Endothelial cell of umbilical vein (primary cell): ENCODE measurements around the gene HLA-B. TPM values are rescaled to one million over a fixed set of nuclear protein-coding genes. Genes with fewer than 3 reads are reported as not detected.

ENCODE experiments used
- BruUV-seq: library from RNA; stranded (reverse); fragments of 400-500 nt; replicated peaks from 2 replicates; lab custom pipeline; 2021; lab: Mats Ljungman, UMichigan
- CTCF ChIA-PET: fragments of 300-600, 350-600 bp; sonication (Branson Sonifier 250); formaldehyde crosslinking; loops from one replicate; lab custom pipeline; 2021; ENCODE audit warnings: antibody characterized with exemption, inconsistent platforms; lab: Charles Lee
- POLR2A ChIA-PET: fragments of 300-600, 350-600 bp; sonication (Branson Sonifier 250); formaldehyde crosslinking; loops from one replicate; lab custom pipeline; 2021; ENCODE audit warnings: antibody characterized with exemption, inconsistent platforms; lab: Charles Lee
- DNase-seq: peaks from one replicate; pipeline ENCODE4 v3.0.0-alpha.2; 2011; ENCODE audit warnings: low read depth, low spot score
- FAIRE-seq: peaks from 2 replicates; lab custom pipeline; 2011; peaks lifted over from hg19 to GRCh38; lab: Jason Lieb, UNC
- H2AFZ ChIP-seq: 2 replicates; pipeline ENCODE4 v1.6.0; 2012; ENCODE audit warnings: low read depth, low read length, control low read depth, inconsistent platforms
- H3K27ac ChIP-seq: 2 replicates; pipeline ENCODE4 v1.5.1; 2011; ENCODE audit warnings: low read depth, mild to moderate bottlenecking, control low read depth, low read length, moderate library complexity; ENCODE audit not compliant: insufficient read depth
- H3K27me3 ChIP-seq, 2 experiments: 2 replicates each; pipeline versions ENCODE4 v1.6.0 to v1.6.1; 2011; ENCODE audit warnings: low read length in 2 of 2, mixed read lengths in 1 of 2; ENCODE audit not compliant: control insufficient read depth in 2 of 2, insufficient read depth in 2 of 2
- H3K36me3 ChIP-seq, 2 experiments: 2 replicates in 1 of 2; 3 replicates in 1 of 2; pipeline ENCODE4 v1.5.1; 2011; ENCODE audit warnings: low read length in 2 of 2, mild to moderate bottlenecking in 1 of 2, moderate library complexity in 1 of 2; ENCODE audit not compliant: control insufficient read depth in 2 of 2, insufficient read depth in 2 of 2; ENCODE audit errors: extremely low read depth in 1 of 2
- H3K4me1 ChIP-seq: 3 replicates; pipeline ENCODE4 v1.5.1; 2011; ENCODE audit warnings: mild to moderate bottlenecking, low read length; ENCODE audit not compliant: control insufficient read depth, insufficient read depth; ENCODE audit errors: extremely low read depth
- H3K4me2 ChIP-seq: 2 replicates; pipeline ENCODE4 v1.6.1; 2011; ENCODE audit warnings: low read length, control low read depth, mixed read lengths; ENCODE audit not compliant: insufficient read depth
- H3K4me3 ChIP-seq, 3 experiments: fragments of 200-600 bp in 1 of 3; sonication (generic), shearing (Covaris generic) in 1 of 3; replicated peaks in 1 of 3; 2 replicates each; pipeline ENCODE4 v1.5.1; 2011 to 2016; ENCODE audit warnings: control low read depth in 3 of 3, low read length in 3 of 3, mild to moderate bottlenecking in 2 of 3, inconsistent platforms in 1 of 3, low read depth in 1 of 3, moderate library complexity in 1 of 3; ENCODE audit not compliant: insufficient read depth in 1 of 3
- H3K79me2 ChIP-seq: 2 replicates; pipeline ENCODE4 v1.6.0; 2012; ENCODE audit warnings: low read length, inconsistent platforms; ENCODE audit not compliant: control insufficient read depth, insufficient read depth
- H3K9ac ChIP-seq: replicated peaks from 2 replicates; pipeline ENCODE3; 2011; ENCODE audit warnings: low read length, control low read depth; ENCODE audit not compliant: insufficient read depth; ENCODE audit errors: extremely low read depth
- H3K9me1 ChIP-seq: replicated peaks from 3 replicates; pipeline ENCODE4 v1.6.0; 2011; ENCODE audit warnings: mild to moderate bottlenecking, low read length; ENCODE audit not compliant: control insufficient read depth, insufficient read depth; ENCODE audit errors: extremely low read depth
- H3K9me3 ChIP-seq: replicated peaks from 2 replicates; pipeline ENCODE4 v1.5.1; 2012; ENCODE audit warnings: low read length, inconsistent platforms; ENCODE audit not compliant: control insufficient read depth, insufficient read depth
- H4K20me1 ChIP-seq: replicated peaks from 2 replicates; pipeline ENCODE3; 2011; ENCODE audit warnings: mild to moderate bottlenecking, low read length; ENCODE audit not compliant: control insufficient read depth, insufficient read depth; ENCODE audit errors: extremely low read depth
- CTCF ChIP-seq, 2 donors: IDR thresholded peaks; 1 replicate in 1 of 2; 2 replicates in 1 of 2; pipeline ENCODE4 v1.5.1; 2011; ENCODE audit warnings: low read length in 2 of 2, mild to moderate bottlenecking in 2 of 2, moderate library complexity in 2 of 2, control low read depth in 1 of 2, inconsistent platforms in 1 of 2, low read depth in 1 of 2; ENCODE audit not compliant: insufficient read depth in 1 of 2; ENCODE audit errors: extremely low read depth in 1 of 2
- EZH2 ChIP-seq: IDR thresholded peaks from 2 replicates; pipeline ENCODE4 v1.6.1; 2012; ENCODE audit warnings: borderline replicate concordance, low read depth, mild to moderate bottlenecking, moderate library complexity, low read length, inconsistent platforms; ENCODE audit not compliant: severe bottlenecking
- FOS ChIP-seq: IDR thresholded peaks from 2 replicates; pipeline ENCODE4 v1.6.1; 2011; ENCODE audit warnings: mild to moderate bottlenecking, low read length, moderate library complexity, borderline replicate concordance; ENCODE audit not compliant: insufficient read depth
- GATA2 ChIP-seq: IDR thresholded peaks from 2 replicates; pipeline ENCODE4 v1.7.0; 2011; ENCODE audit warnings: low read depth, mild to moderate bottlenecking, moderate library complexity, mixed read lengths, low read length; ENCODE audit not compliant: insufficient read length, insufficient read depth
- JUN ChIP-seq: IDR thresholded peaks from 2 replicates; pipeline ENCODE4 v1.6.1; 2011; ENCODE audit warnings: borderline replicate concordance, low read depth; ENCODE audit not compliant: insufficient read length, insufficient read depth
- MAX ChIP-seq: IDR thresholded peaks from 2 replicates; pipeline ENCODE4 v1.6.1; 2011; ENCODE audit not compliant: insufficient read depth, insufficient read length
- MYC ChIP-seq: IDR thresholded peaks from one replicate; pipeline ENCODE4 v1.6.1; 2011; ENCODE audit warnings: mild to moderate bottlenecking, low read depth, low read length
- POLR2A ChIP-seq: IDR thresholded peaks from 2 replicates; pipeline ENCODE4 v1.6.1; 2012; ENCODE audit warnings: low read depth, mild to moderate bottlenecking, control low read depth, low read length
- POLR2AphosphoS5 ChIP-seq: IDR thresholded peaks from 2 replicates; pipeline ENCODE4 v1.6.1; 2012; ENCODE audit warnings: low read depth, mild to moderate bottlenecking, control low read depth, low read length, moderate library complexity; ENCODE audit not compliant: insufficient read depth
- dilution Hi-C: fragments of 300-500 bp; cut with MboI; formaldehyde crosslinking; loops from one replicate; pipeline ENCODE4 v1.15.0; 2019; ENCODE audit warnings: low sequenced_read_pairs; ENCODE audit not compliant: extremely low pct_ligation_motif_present
- intact Hi-C: fragments of 100-400 bp; cut with micrococcal nuclease; formaldehyde crosslinking; loops from one replicate; pipeline ENCODE4 v1.10.0; 2022
- polyA plus RNA-seq, 4 experiments: library from polyadenylated mRNA; depleted of rRNA in 3 of 4; stranded (reverse) in 3 of 4; unstranded in 1 of 4; fragments of >200 nt; gene quantifications; 2 replicates each; pipeline versions ENCODE4 v1.2.1 to v1.2.3, GENCODE V29; 2011 to 2012; ENCODE audit warnings: missing spikeins in 1 of 4
- total RNA-seq: library from RNA; stranded (reverse); gene quantifications from 2 replicates; pipeline ENCODE4 v1.2.3, GENCODE V29; 2021

Gene HLA-B
- total and polyA plus RNA-seq, 2 donors (not counting 3 experiments of a cell fraction or from before 2014, with no cell fraction given) = 119 to 126 TPM

GRCh38 chr6:31350196-31351032, 6.6 kb downstream of the HLA-B start:
- BruUV-seq = no TSS peak
- Histone ChIP-seq H3K9ac (no peak overlapping the region), H3K27ac (no peak overlapping the region), H3K9me3 (no peaks in the 10 kb centered on the region), H3K4me2 (no peak overlapping the region), H4K20me1 (no peaks in the 10 kb centered on the region), H3K79me2 (no peaks in the 10 kb centered on the region), H2AFZ (no peak overlapping the region), H3K36me3 (peaks cover 0 to 2% of the 10 kb centered on the region in 2 experiments), H3K9me1 (no peaks in the 10 kb centered on the region), H3K4me3 (no peak overlapping the region), H3K4me1 (no peaks in the 10 kb centered on the region), H3K27me3 (peaks cover 29 to 33% of the 10 kb centered on the region in 2 experiments)
- ChIA-PET POLR2A (no interaction called here), CTCF (no interaction called here)
- dilution Hi-C loops = no loop called here
- DNase-seq = no peak
- intact Hi-C loops = no loop called here
- FAIRE-seq = no peak
- TF ChIP-seq FOS = no peak
- no peak for TF ChIP-seq MAX
- no peak for TF ChIP-seq POLR2A
- TF ChIP-seq MYC = no peak
- no peak for TF ChIP-seq CTCF (IDR thresholded peaks at IDR 0.05; ENCODE audit: extremely low read depth in 1 of 2, insufficient read depth in 1 of 2, low read depth in 1 of 2, low read length in 2 of 2)
- no peak for TF ChIP-seq EZH2
- TF ChIP-seq GATA2 = no peak
- no peak for TF ChIP-seq JUN
- no peak for TF ChIP-seq POLR2AphosphoS5
